B cell (primary cell): ENCODE results near the gene NUAK1.

ENCODE experiments used
- CTCF ChIP-seq: fragments of 200-600 bp; IDR thresholded peaks from one replicate; pipeline ENCODE4 v1.8.0; 2022; ENCODE audit warnings: antibody characterized with exemption, mild to moderate bottlenecking
- EZH2 ChIP-seq: IDR thresholded peaks from 2 replicates; pipeline ENCODE4 v1.6.1; 2012; ENCODE audit warnings: borderline replicate concordance, low read depth, mild to moderate bottlenecking, moderate library complexity, low read length; ENCODE audit not compliant: insufficient read depth, poor library complexity, severe bottlenecking

- no peak for TF ChIP-seq CTCF
- TF ChIP-seq EZH2, result no peak
These were observed 10.0 kb downstream of the NUAK1 start for GRCh38 chr12:106128585-106129328.
